IMR-90 (cell line): ENCODE data around the gene IFT43.

Experiments
- ELK1 ChIP-seq: fragments of 150-350 bp; IDR thresholded peaks from 2 replicates; pipeline ENCODE4 v1.6.1; 2016; ENCODE audit warnings: low read depth, mild to moderate bottlenecking, low read length, moderate library complexity, borderline replicate concordance
- MAFK ChIP-seq: IDR thresholded peaks from 2 replicates; pipeline ENCODE4 v1.6.1; 2012; ENCODE audit warnings: low read depth, low read length, improper control_type of control experiment
- NFE2L2 ChIP-seq: fragments of 150-350 bp; IDR thresholded peaks from 2 replicates; pipeline ENCODE4 v1.6.1; 2016; ENCODE audit warnings: low read depth, mild to moderate bottlenecking, low read length
- POLR2A ChIP-seq: IDR thresholded peaks from 2 replicates; pipeline ENCODE4 v1.6.1; 2012; ENCODE audit warnings: mild to moderate bottlenecking, low read depth, low read length
- RFX5 ChIP-seq: IDR thresholded peaks from 2 replicates; pipeline ENCODE4 v1.8.0; 2012; ENCODE audit warnings: low read depth, mild to moderate bottlenecking, low read length, moderate library complexity
- USF2 ChIP-seq: fragments of 150-350 bp; IDR thresholded peaks from 2 replicates; pipeline ENCODE4 v1.6.1; 2017; ENCODE audit warnings: mild to moderate bottlenecking, antibody characterized with exemption, low read length, low read depth
- TF ChIP-seq, protein P1 (sequence below): conservative IDR thresholded peaks from 2 replicates; pipeline ENCODE4 v1.5.1; 2012; ENCODE audit warnings: mild to moderate bottlenecking, low read depth, low read length, improper control_type of control experiment

GRCh38 chr14:75999511-76000190 lies 14.1 kb downstream of the IFT43 start:
- TF ChIP-seq, protein P1, sequence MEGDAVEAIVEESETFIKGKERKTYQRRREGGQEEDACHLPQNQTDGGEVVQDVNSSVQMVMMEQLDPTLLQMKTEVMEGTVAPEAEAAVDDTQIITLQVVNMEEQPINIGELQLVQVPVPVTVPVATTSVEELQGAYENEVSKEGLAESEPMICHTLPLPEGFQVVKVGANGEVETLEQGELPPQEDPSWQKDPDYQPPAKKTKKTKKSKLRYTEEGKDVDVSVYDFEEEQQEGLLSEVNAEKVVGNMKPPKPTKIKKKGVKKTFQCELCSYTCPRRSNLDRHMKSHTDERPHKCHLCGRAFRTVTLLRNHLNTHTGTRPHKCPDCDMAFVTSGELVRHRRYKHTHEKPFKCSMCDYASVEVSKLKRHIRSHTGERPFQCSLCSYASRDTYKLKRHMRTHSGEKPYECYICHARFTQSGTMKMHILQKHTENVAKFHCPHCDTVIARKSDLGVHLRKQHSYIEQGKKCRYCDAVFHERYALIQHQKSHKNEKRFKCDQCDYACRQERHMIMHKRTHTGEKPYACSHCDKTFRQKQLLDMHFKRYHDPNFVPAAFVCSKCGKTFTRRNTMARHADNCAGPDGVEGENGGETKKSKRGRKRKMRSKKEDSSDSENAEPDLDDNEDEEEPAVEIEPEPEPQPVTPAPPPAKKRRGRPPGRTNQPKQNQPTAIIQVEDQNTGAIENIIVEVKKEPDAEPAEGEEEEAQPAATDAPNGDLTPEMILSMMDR, result no peak
- TF ChIP-seq RFX5 (no peak), POLR2A (no peak), USF2 (no peak), NFE2L2 (no peak), ELK1 (no peak), MAFK (no peak)
